Fibroblast of lung (primary cell): Measurements from ENCODE around the gene ASTN1. TPM values are rescaled to one million over a fixed set of nuclear protein-coding genes. Genes with fewer than 3 reads are reported as not detected.

ENCODE experiments used
- DNase-seq, 2 donors: peaks; one replicate each; pipeline versions ENCODE4 v3.0.0 to v3.0.0-alpha.2; 2010; ENCODE audit warnings: low read depth in 2 of 2
- H2AFZ ChIP-seq: 2 replicates; pipeline ENCODE4 v1.5.1; 2012; ENCODE audit warnings: low read length, control low read depth, inconsistent platforms
- H3K27ac ChIP-seq: 2 replicates; pipeline ENCODE4 v1.5.1; 2011; ENCODE audit warnings: low read length, control low read depth; ENCODE audit not compliant: insufficient read depth
- H3K27me3 ChIP-seq: 2 replicates; pipeline ENCODE4 v1.5.1; 2011; ENCODE audit warnings: mild to moderate bottlenecking, low read length; ENCODE audit not compliant: control insufficient read depth, insufficient read depth
- H3K36me3 ChIP-seq: 2 replicates; pipeline ENCODE4 v1.5.1; 2011; ENCODE audit warnings: low read length; ENCODE audit not compliant: control insufficient read depth, insufficient read depth
- H3K4me1 ChIP-seq: 2 replicates; pipeline ENCODE4 v1.5.1; 2011; ENCODE audit warnings: low read length; ENCODE audit not compliant: control insufficient read depth, insufficient read depth; ENCODE audit errors: extremely low read depth
- H3K4me2 ChIP-seq: 2 replicates; pipeline ENCODE4 v1.5.1; 2011; ENCODE audit warnings: low read length, control low read depth; ENCODE audit not compliant: insufficient read depth; ENCODE audit errors: extremely low read depth
- H3K4me3 ChIP-seq, 4 experiments: fragments of 200-600 bp in 1 of 4; sonication (generic) in 1 of 4; replicated peaks in 1 of 4; 2 replicates each; pipeline ENCODE4 v1.5.1; 2011 to 2016; ENCODE audit warnings: low read length in 4 of 4, low read depth in 3 of 4, mild to moderate bottlenecking in 3 of 4, control low read depth in 2 of 4, inconsistent platforms in 1 of 4, mixed read lengths in 1 of 4; ENCODE audit not compliant: insufficient read depth in 1 of 4; ENCODE audit errors: control extremely low read depth in 1 of 4
- H3K79me2 ChIP-seq: 2 replicates; pipeline ENCODE4 v1.5.1; 2012; ENCODE audit warnings: mild to moderate bottlenecking, low read length, inconsistent platforms; ENCODE audit not compliant: control insufficient read depth, insufficient read depth
- H3K9ac ChIP-seq: 2 replicates; pipeline ENCODE4 v1.5.1; 2011; ENCODE audit warnings: mild to moderate bottlenecking, low read length, control low read depth; ENCODE audit not compliant: insufficient read depth
- H3K9me3 ChIP-seq: 2 replicates; pipeline ENCODE4 v1.5.1; 2012; ENCODE audit warnings: low read depth, low read length; ENCODE audit not compliant: control insufficient read depth, insufficient read depth
- H4K20me1 ChIP-seq: 2 replicates; pipeline ENCODE4 v1.5.1; 2011; ENCODE audit warnings: low read length; ENCODE audit not compliant: control insufficient read depth, insufficient read depth; ENCODE audit errors: extremely low read depth
- EZH2 ChIP-seq: IDR thresholded peaks from 2 replicates; pipeline ENCODE4 v1.5.1; 2012; ENCODE audit warnings: low read length, control low read depth, mild to moderate bottlenecking; ENCODE audit errors: missing control alignments
- polyA plus RNA-seq, 2 donors: library from polyadenylated mRNA; depleted of rRNA in 1 of 2; stranded (reverse) in 1 of 2; unstranded in 1 of 2; fragments of >200 nt; gene quantifications; 2 replicates each; pipeline ENCODE4 v1.2.1, GENCODE V29; 2011 to 2012; ENCODE audit warnings: missing spikeins in 1 of 2
- total RNA-seq: library from RNA; depleted of rRNA; stranded (reverse); fragments of >200 nt; gene quantifications from 2 replicates; pipeline ENCODE4 v1.2.1, GENCODE V29; 2014
- TF ChIP-seq, protein P1 (sequence below), 2 donors: IDR thresholded peaks in 1 of 2; conservative IDR thresholded peaks in 1 of 2; 1 replicate in 1 of 2; 2 replicates in 1 of 2; pipeline ENCODE4 v1.5.1; 2011 to 2012; ENCODE audit warnings: low read length in 2 of 2, control low read depth in 1 of 2, inconsistent platforms in 1 of 2, low read depth in 1 of 2, mild to moderate bottlenecking in 1 of 2

ASTN1 gene
- total and polyA plus RNA-seq, 2 donors (not counting 1 experiment from before 2014, with no cell fraction given): 0.06 to 0.17 TPM

DNA sequence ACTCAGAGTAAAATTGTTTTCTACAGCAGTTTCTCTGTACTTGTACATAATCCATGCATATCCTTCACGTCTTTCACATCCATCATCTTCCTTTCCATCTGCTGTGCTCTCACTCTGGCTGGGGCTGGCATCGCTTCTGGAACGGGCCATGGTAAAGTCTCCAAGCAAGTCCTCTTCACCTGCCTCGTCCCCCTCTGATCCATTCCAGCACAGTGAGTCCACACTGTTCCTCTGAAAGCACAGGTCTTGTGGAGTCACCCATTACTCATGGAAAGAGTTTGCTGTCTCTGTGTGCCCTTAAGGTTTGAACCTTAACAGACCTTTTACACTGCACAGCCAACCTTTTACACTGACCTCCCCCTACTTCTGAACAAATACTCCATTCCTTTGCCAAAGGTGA is 313.6 kb downstream of the ASTN1 start:
- TF ChIP-seq EZH2: no peak
- TF ChIP-seq, protein P1, sequence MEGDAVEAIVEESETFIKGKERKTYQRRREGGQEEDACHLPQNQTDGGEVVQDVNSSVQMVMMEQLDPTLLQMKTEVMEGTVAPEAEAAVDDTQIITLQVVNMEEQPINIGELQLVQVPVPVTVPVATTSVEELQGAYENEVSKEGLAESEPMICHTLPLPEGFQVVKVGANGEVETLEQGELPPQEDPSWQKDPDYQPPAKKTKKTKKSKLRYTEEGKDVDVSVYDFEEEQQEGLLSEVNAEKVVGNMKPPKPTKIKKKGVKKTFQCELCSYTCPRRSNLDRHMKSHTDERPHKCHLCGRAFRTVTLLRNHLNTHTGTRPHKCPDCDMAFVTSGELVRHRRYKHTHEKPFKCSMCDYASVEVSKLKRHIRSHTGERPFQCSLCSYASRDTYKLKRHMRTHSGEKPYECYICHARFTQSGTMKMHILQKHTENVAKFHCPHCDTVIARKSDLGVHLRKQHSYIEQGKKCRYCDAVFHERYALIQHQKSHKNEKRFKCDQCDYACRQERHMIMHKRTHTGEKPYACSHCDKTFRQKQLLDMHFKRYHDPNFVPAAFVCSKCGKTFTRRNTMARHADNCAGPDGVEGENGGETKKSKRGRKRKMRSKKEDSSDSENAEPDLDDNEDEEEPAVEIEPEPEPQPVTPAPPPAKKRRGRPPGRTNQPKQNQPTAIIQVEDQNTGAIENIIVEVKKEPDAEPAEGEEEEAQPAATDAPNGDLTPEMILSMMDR (conservative IDR thresholded peaks at IDR 0.05 in 1 of 2, IDR thresholded peaks at IDR 0.05 in 1 of 2; ENCODE audit: low read depth in 1 of 2, low read length in 2 of 2): no peak
- H4K20me1 ChIP-seq: no peaks in the 10 kb centered on the region
- H3K9me3 ChIP-seq: no peaks in the 10 kb centered on the region
- no peak overlapping the region for H2AFZ ChIP-seq
- H3K79me2 ChIP-seq: no peaks in the 10 kb centered on the region
- no peak overlapping the region for H3K4me2 ChIP-seq
- no peak for DNase-seq
- H3K27me3 ChIP-seq: no peaks in the 10 kb centered on the region
- no peaks in the 10 kb centered on the region for H3K4me1 ChIP-seq
- no peak overlapping the region for H3K9ac ChIP-seq
- H3K4me3 ChIP-seq: no peak overlapping the region
- no peaks in the 10 kb centered on the region for H3K36me3 ChIP-seq
- H3K27ac ChIP-seq: no peak overlapping the region

DNA sequence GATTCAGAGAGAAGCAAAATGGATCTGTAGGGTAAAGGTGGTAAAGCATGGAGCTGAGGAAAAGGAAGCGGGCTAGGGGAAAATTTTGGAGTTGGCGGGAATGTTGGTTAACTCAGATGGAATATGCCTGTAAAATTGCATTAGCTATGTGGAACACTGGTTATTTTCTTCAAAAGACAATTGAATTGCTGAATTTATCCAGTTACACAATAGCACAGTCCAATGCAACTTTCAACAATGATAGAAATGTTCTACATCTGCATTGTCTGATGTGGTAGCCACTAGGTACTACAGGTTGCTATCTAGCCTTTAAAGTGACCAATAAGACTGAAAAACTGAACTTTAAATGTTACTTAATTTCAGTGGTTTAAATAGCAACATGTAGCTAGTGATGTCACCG is 315.2 kb downstream of the ASTN1 start:
- no peaks in the 10 kb centered on the region for H3K79me2 ChIP-seq
- H4K20me1 ChIP-seq: no peaks in the 10 kb centered on the region
- H3K4me2 ChIP-seq: no peak overlapping the region
- H3K36me3 ChIP-seq: no peaks in the 10 kb centered on the region
- no peak overlapping the region for H2AFZ ChIP-seq
- no peak overlapping the region for H3K27ac ChIP-seq
- no peak overlapping the region for H3K4me3 ChIP-seq
- H3K4me1 ChIP-seq: no peaks in the 10 kb centered on the region
- no peak for DNase-seq
- TF ChIP-seq, protein P1 (conservative IDR thresholded peaks at IDR 0.05 in 1 of 2, IDR thresholded peaks at IDR 0.05 in 1 of 2; ENCODE audit: low read depth in 1 of 2, low read length in 2 of 2): no peak
- no peak for TF ChIP-seq EZH2
- H3K9ac ChIP-seq: no peak overlapping the region
- H3K9me3 ChIP-seq: no peaks in the 10 kb centered on the region
- no peaks in the 10 kb centered on the region for H3K27me3 ChIP-seq

DNA sequence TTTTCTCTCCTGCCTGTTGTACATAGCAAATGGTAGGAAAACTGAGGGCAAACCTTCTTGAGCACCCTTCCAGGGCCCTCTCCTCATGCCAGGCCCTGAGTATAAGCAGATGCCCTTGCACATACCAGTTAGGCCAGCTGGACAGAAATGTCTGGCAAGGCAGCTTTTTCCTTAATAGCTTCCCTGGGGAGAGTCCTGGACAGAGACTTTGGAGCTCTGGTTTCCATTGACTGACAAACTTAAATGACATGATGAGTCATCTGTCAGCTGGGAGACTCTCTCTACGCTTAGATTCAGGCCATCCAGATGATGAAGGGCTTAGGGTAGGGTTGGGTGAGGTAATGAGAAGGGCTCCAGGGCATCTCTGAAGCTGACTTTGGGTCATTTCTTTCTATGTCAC is 317.5 kb downstream of the ASTN1 start:
- no peaks in the 10 kb centered on the region for H3K36me3 ChIP-seq
- H3K27me3 ChIP-seq: no peaks in the 10 kb centered on the region
- DNase-seq: no peak
- H3K27ac ChIP-seq: no peak overlapping the region
- TF ChIP-seq, protein P1 (conservative IDR thresholded peaks at IDR 0.05 in 1 of 2, IDR thresholded peaks at IDR 0.05 in 1 of 2; ENCODE audit: low read depth in 1 of 2, low read length in 2 of 2): no peak
- TF ChIP-seq EZH2: no peak
- no peaks in the 10 kb centered on the region for H3K79me2 ChIP-seq
- no peaks in the 10 kb centered on the region for H4K20me1 ChIP-seq
- H3K9ac ChIP-seq: no peak overlapping the region
- H2AFZ ChIP-seq: no peak overlapping the region
- H3K4me1 ChIP-seq: no peaks in the 10 kb centered on the region
- no peaks in the 10 kb centered on the region for H3K9me3 ChIP-seq
- H3K4me3 ChIP-seq: no peak overlapping the region
- no peak overlapping the region for H3K4me2 ChIP-seq
